Activated naive CD4-positive, alpha-beta T cell treated with anti-CD3 and anti-CD28 coated beads, Interleukin-2, amount 10 ng/mL, durations not matched to agents 5 hours and 36 hours (primary cell): Measurements from ENCODE around the gene SAYSD1. TPM values are rescaled to one million over a fixed set of nuclear protein-coding genes. Genes with fewer than 3 reads are reported as not detected.

Experiments used
- total RNA-seq, 2 experiments: library from RNA; stranded (reverse); gene quantifications; one replicate each; pipeline ENCODE4 v1.2.3, GENCODE V29; 2021

The SAYSD1 gene, protein sequence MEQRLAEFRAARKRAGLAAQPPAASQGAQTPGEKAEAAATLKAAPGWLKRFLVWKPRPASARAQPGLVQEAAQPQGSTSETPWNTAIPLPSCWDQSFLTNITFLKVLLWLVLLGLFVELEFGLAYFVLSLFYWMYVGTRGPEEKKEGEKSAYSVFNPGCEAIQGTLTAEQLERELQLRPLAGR
- 10 to 100 TPM; 14.1 to 15.5 TPM for total RNA-seq

DNA sequence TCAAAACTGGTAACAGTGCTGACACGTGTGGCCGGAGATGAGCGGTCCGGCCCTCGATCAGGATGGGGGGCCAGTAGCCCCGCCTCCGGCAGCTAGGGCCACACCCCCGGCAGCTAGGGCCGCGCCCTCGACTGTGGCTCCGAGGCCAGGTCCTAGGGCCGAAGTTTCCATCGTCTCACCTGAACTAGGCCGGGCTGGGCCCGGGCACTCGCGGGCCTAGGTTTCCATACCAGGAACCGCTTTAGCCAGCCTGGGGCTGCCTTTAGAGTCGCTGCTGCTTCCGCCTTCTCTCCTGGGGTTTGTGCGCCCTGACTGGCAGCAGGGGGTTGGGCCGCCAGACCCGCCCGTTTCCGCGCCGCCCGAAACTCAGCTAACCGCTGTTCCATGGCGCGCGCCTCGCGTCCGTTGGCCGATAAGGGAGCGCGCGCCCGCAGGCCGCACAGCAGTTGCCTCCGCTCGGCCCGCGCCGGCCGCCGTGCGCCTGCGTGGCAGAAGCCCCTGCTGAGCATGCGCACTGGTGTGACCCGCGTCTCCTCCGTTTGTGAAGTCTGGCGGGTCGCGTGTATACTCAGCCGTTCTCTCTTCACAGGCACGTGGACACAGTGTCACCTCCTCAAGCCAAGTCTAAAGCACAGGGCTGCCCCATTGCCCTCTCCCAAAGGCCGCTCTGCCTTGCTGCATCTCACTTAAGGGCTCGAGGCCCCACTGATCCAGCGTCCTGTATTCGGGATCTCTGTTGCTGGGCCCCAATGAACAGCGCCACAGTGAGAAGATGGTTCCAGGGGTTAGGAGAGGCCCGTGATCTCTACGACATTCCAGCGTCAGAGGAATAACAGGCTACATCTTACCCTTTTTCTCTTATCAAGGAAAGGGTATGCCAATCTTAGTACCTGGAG, at the start of gene SAYSD1:
Gene SAYSD1, minus strand, starts transcription at position 483 of the 896 bp plus-strand sequence. Its CDS starts 97 bp downstream, at position 386.

Other genes starting within 250 kb of the SAYSD1 start
- gene GLP1R, start 66.4 kb downstream of the SAYSD1 start, total RNA-seq: not detected
- 1 to 10 TPM; 3.1 to 3.7 TPM for gene KCNK5, start 114.3 kb upstream of the SAYSD1 start, total RNA-seq
- not detected for gene KCNK17, start 199.2 kb upstream of the SAYSD1 start, total RNA-seq
- not detected for gene KCNK16, start 207.5 kb upstream of the SAYSD1 start, total RNA-seq